NOMO-1 (cell line): ENCODE data around the gene UEVLD.
A peak's percentile ranks its signal among the peaks of the same experiment; 100 is the strongest.
"Not testable (repeated sequence)": the region's sequence is repeated elsewhere in the genome, so short reads cannot be mapped to it uniquely, and the experiment has no call there.

Experiments used
- DNase-seq, 2 experiments: peaks; one replicate each; lab custom pipeline; 2025; ENCODE audit not compliant: unreplicated experiment in 2 of 2; lab: John Stamatoyannopoulos, UW

The UEVLD gene

GRCh38 chr11:18588297-18589252, at the start of gene UEVLD:
UEVLD (minus strand) TSS chr11:18588734; CDS start chr11:18588654, 80 bp downstream.
- peak; percentile 45 to 63 for DNase-seq

DNA sequence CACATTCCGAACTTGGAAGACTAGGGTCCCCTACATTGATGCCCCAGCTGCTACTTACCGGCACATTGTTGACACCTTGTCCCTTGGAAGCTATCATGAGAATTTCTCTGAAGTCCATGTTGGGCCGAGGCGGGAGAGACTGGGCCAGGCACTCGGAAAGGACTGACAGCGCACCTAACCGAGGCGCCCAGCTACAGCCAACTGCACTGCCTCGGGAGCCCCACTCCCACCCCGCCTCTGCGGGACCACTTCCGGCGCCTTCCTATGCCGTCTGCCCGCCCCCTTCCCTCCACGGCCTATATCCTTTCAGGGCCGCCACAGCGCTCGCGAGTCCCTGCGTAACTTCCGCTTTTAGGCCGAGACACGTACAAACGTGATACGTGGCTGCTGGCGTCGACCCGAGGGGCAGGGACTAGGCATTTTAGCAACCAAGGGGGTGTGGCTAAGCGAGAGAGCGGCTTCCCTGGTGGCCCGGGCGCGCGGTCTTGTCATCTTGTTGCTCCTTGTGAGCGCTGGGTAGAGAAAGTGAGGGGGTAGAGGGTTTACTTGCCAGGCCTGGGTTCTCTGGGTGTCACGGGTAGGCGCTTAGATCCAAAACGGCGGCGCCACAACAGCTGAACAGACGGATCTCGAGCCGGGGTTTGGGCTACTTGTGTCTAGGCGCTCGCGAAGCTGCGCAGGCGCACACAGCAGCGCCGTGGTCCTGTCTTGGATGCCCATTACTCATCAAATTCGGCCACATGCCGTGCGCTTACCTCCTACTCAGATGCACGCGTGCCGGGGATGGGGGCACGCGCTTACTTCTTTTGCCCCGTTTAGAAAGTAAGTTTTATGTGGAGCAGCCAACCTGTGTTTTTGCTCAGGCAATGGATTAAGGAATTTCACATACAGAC, 45.9 kb upstream of the UEVLD start, which contains the start of gene SPTY2D1:
Gene SPTY2D1, minus strand, starts transcription at position 203 of the 893 bp plus-strand sequence. Its CDS starts 85 bp downstream, at position 118.
- peak; percentile 98 to 99 for DNase-seq

GRCh38 chr11:18633256-18634139, 45.0 kb upstream of the UEVLD start:
- DNase-seq: no peak

GRCh38 chr11:18632841-18633240, 44.3 kb upstream of the UEVLD start:
- DNase-seq: no peak

- DNase-seq: no peak
These were observed 35.6 kb upstream of the UEVLD start for GRCh38 chr11:18624161-18624560.

GRCh38 chr11:18623707-18624106, 35.2 kb upstream of the UEVLD start:
- DNase-seq: no peak

GRCh38 chr11:18618342-18619025, 29.9 kb upstream of the UEVLD start:
- no peak for DNase-seq

DNA sequence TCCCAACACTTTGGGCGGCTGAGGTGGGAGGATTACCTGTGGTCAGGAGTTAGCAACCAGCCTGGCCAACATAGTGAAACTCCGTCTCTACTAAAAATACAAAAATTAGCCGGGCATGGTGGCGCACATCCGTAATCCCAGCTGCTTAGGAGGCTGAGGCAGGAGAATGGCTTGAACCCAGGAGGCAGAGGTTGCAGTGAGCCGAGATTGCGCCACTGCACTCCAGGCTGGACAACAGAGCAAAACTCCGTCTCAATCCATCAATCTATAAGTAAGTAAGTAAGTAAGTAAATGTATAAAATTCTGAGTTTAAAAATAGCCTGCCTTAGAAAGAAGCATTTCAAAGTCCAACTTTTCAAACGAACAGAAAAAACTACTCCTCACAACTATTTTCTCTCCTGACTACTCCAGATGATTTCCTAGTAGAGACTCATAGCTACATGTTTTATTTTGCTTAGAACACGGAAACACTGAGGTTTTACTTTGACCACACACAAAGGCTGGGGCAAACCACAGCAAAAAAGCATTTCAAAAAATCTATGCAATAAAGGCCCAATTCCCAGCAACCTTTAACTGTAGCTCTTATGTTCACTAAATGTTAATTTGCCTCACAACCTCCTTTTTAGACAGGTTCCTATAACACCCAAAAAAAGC, 29.3 kb upstream of the UEVLD start:
- peak in 1 of 2 experiments; percentile 32 for DNase-seq

GRCh38 chr11:18615628-18616392, 27.3 kb upstream of the UEVLD start:
- peak; percentile 29 to 90 for DNase-seq

- no peak for DNase-seq
These were observed 26.1 kb upstream of the UEVLD start for GRCh38 chr11:18614667-18615066.

- DNase-seq: no peak
These were observed 23.9 kb upstream of the UEVLD start for GRCh38 chr11:18612394-18612793.

DNA sequence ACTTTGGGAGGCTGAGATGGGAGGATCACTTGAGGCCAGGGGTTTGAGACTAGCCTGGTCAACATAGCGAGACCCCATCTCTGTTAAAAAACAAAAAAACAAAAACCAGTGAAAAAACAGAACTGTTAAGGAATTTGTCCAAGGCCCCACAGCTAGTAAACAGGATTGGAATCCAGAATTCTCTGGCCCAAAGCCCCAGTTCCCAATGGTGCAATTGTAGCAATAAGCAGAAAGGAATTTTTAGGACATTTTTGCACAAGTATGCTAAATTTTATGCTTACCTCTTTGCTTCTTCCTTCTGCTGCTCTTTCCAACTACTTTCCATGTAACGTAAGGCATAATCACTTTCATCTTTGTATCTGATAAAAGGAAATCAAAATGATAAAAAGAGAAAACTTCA, 22.7 kb upstream of the UEVLD start:
- DNase-seq: no peak

DNA sequence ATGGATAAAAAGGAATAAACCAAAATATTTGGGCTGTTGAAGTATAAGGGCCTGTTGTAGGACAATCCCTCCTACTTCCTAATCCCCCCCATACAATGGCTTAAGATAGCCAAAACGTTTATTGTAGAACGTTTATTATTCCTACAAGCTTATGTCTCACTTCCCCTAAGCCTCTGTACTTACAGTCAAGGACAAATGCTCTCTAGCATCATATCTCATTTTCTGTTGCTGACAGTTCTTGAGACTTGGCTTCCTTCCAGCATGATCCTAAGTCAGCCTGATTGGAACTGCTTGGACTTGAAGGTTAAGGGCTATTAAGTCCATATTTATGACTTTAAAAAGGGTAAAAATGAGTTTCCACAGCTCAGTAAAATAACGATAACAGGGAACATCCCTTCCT, 19.8 kb upstream of the UEVLD start:
- DNase-seq: no peak

- no peak for DNase-seq
These were observed 12.5 kb upstream of the UEVLD start for GRCh38 chr11:18600915-18601569.

DNA sequence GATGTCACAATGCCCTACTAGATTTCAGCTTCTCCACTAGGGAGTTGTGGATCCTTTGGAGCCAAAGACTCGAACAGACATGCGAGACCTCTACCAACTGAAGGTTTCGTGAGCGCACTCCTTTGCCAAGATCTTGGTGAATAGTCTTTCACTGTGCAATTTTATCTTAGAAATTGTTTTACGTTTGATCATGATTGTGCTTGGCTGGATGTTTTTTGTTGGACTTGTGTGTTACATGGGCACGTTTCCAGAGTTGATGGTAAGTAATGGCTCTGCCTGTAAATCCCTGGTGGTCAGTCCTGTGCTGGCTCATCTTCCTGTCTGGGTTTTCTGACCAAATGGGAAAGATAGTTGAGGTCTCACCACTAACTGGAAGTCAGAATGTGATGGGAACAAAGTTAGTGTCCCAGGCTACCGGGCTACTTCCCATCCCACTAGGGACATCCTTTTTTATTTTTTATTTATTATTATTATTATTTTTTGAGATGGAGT, 11.3 kb upstream of the UEVLD start, which contains the start of gene MISFA:
Gene MISFA, plus strand, starts transcription at position 51 of the 492 bp plus-strand sequence. Its CDS starts 140 bp downstream, at position 191.
- no peak for DNase-seq

GRCh38 chr11:18594999-18595749, 6.6 kb upstream of the UEVLD start:
- no peak for DNase-seq

GRCh38 chr11:18594088-18594487, 5.6 kb upstream of the UEVLD start:
- DNase-seq: not testable (repeated sequence)
